H1 (cell line): ENCODE measurements around the gene DDX5. TPM values are rescaled to one million over a fixed set of nuclear protein-coding genes. Genes with fewer than 3 reads are reported as not detected.

Experiments used
- CTCF ChIA-PET: fragments of 300-600 bp; sonication (Branson Sonifier 250); formaldehyde crosslinking; loops from one replicate; lab custom pipeline; 2021; ENCODE audit not compliant: partially characterized antibody; lab: Charles Lee
- POLR2A ChIA-PET: fragments of 300-600 bp; sonication (Branson Sonifier 250); formaldehyde crosslinking; loops from one replicate; lab custom pipeline; 2021; ENCODE audit warnings: inconsistent platforms; ENCODE audit not compliant: partially characterized antibody; lab: Charles Lee
- DNase-seq, 2 experiments: peaks; one replicate each; pipeline versions ENCODE4 v3.0.0 to v3.0.0-alpha.2; 2010 to 2022; ENCODE audit warnings: low spot score in 2 of 2, low read depth in 1 of 2, mixed read lengths in 1 of 2
- FAIRE-seq: peaks from 2 replicates; lab custom pipeline; 2011; peaks lifted over from hg19 to GRCh38; lab: Jason Lieb, UNC
- H2AFZ ChIP-seq: 2 replicates; pipeline ENCODE4 v1.8.1; 2012; ENCODE audit warnings: low read length, inconsistent platforms
- H2AK5ac ChIP-seq: 2 replicates; pipeline ENCODE4 v1.6.1; 2013; ENCODE audit warnings: low read depth, low read length
- H2BK120ac ChIP-seq: replicated peaks from 2 replicates; pipeline ENCODE3; 2013; ENCODE audit warnings: low read depth, low read length, inconsistent platforms
- H2BK12ac ChIP-seq: 2 replicates; pipeline ENCODE4 v1.6.1; 2013; ENCODE audit warnings: low read depth, low read length
- H2BK15ac ChIP-seq: 2 replicates; pipeline ENCODE4 v1.6.1; 2013; ENCODE audit warnings: low read length
- H2BK20ac ChIP-seq: 2 replicates; pipeline ENCODE4 v1.6.1; 2013; ENCODE audit warnings: low read length
- H2BK5ac ChIP-seq: 2 replicates; pipeline ENCODE4 v1.6.1; 2013; ENCODE audit warnings: low read depth, low read length
- H3K14ac ChIP-seq: 2 replicates; pipeline ENCODE4 v1.6.1; 2013; ENCODE audit warnings: inconsistent platforms; ENCODE audit not compliant: insufficient read length
- H3K18ac ChIP-seq: 2 replicates; pipeline ENCODE4 v1.6.1; 2013; ENCODE audit warnings: low read length; ENCODE audit errors: extremely low read depth
- H3K23ac ChIP-seq: 2 replicates; pipeline ENCODE4 v1.6.1; 2013; ENCODE audit warnings: inconsistent platforms; ENCODE audit not compliant: insufficient read length
- H3K23me2 ChIP-seq: 2 replicates; pipeline ENCODE4 v1.6.1; 2013; ENCODE audit warnings: low read depth, low read length
- H3K27ac ChIP-seq: 2 replicates; pipeline ENCODE4 v1.6.1; 2011; ENCODE audit warnings: low read depth, low read length, inconsistent platforms
- H3K27me3 ChIP-seq, 4 experiments: replicated peaks in 1 of 4; 1 replicate in 1 of 4; 2 replicates in 3 of 4; pipeline versions ENCODE4 v1.6.1 to v1.8.1; 2011 to 2013; ENCODE audit warnings: low read length in 3 of 4, mild to moderate bottlenecking in 3 of 4, inconsistent platforms in 2 of 4, mixed read lengths in 2 of 4, moderate library complexity in 1 of 4; ENCODE audit not compliant: control insufficient read depth in 3 of 4, insufficient read depth in 3 of 4; ENCODE audit errors: extremely low read depth in 1 of 4
- H3K36me3 ChIP-seq, 4 experiments: 2 replicates each; pipeline versions ENCODE4 v1.6.1 to v1.8.1; 2011 to 2013; ENCODE audit warnings: mild to moderate bottlenecking in 4 of 4, low read length in 3 of 4, moderate library complexity in 2 of 4, control low read depth in 1 of 4, inconsistent platforms in 1 of 4; ENCODE audit not compliant: insufficient read depth in 4 of 4, control insufficient read depth in 2 of 4
- H3K4ac ChIP-seq: replicated peaks from 2 replicates; pipeline ENCODE3; 2013; ENCODE audit warnings: low read length, low read depth, mixed read lengths, inconsistent platforms; ENCODE audit not compliant: insufficient read length
- H3K4me1 ChIP-seq, 4 experiments: replicated peaks in 1 of 4; 1 replicate in 1 of 4; 2 replicates in 3 of 4; pipeline versions ENCODE4 v1.6.1 to v1.8.1; 2011 to 2013; ENCODE audit warnings: low read length in 3 of 4, inconsistent platforms in 2 of 4, mixed read lengths in 1 of 4; ENCODE audit not compliant: insufficient read depth in 4 of 4, control insufficient read depth in 3 of 4
- H3K4me2 ChIP-seq, 2 experiments: 2 replicates each; pipeline versions ENCODE4 v1.6.1 to v1.8.1; 2011 to 2013; ENCODE audit warnings: low read depth in 2 of 2, low read length in 2 of 2, control low read depth in 1 of 2, inconsistent platforms in 1 of 2, mild to moderate bottlenecking in 1 of 2; ENCODE audit not compliant: insufficient read depth in 1 of 2
- H3K4me3 ChIP-seq, 4 experiments: fragments of 200-600, 300-600 bp in 1 of 4; sonication (generic), shearing (Covaris generic), sonication (Bioruptor Twin) in 1 of 4; 2 replicates each; pipeline versions ENCODE4 v1.5.1 to v1.8.1; 2011 to 2016; ENCODE audit warnings: low read length in 4 of 4, low read depth in 3 of 4, control low read depth in 2 of 4, inconsistent platforms in 2 of 4, mild to moderate bottlenecking in 2 of 4, mixed read lengths in 1 of 4, moderate library complexity in 1 of 4; ENCODE audit not compliant: insufficient read depth in 2 of 4; ENCODE audit errors: extremely low read depth in 1 of 4
- H3K56ac ChIP-seq: replicated peaks from 2 replicates; pipeline ENCODE3; 2013; ENCODE audit warnings: low read depth, mild to moderate bottlenecking, mixed read lengths, low read length, inconsistent platforms; ENCODE audit not compliant: insufficient read length
- H3K79me1 ChIP-seq: 2 replicates; pipeline ENCODE4 v1.6.1; 2013; ENCODE audit warnings: low read depth, low read length, control low read depth
- H3K79me2 ChIP-seq, 2 experiments: 2 replicates each; pipeline versions ENCODE4 v1.6.1 to v1.8.1; 2012 to 2013; ENCODE audit warnings: low read length in 2 of 2, mild to moderate bottlenecking in 2 of 2, inconsistent platforms in 1 of 2; ENCODE audit not compliant: insufficient read depth in 2 of 2, control insufficient read depth in 1 of 2
- H3K9ac ChIP-seq, 4 experiments: replicated peaks in 1 of 4; 1 replicate in 1 of 4; 2 replicates in 3 of 4; pipeline versions ENCODE4 v1.6.1 to v1.8.1; 2011 to 2013; ENCODE audit warnings: low read depth in 3 of 4, low read length in 3 of 4, control low read depth in 2 of 4, mild to moderate bottlenecking in 2 of 4, moderate library complexity in 2 of 4, inconsistent platforms in 1 of 4; ENCODE audit errors: extremely low read depth in 1 of 4
- H3K9me3 ChIP-seq, 2 experiments: 2 replicates each; pipeline versions ENCODE4 v1.6.1 to v1.8.1; 2012 to 2013; ENCODE audit warnings: mild to moderate bottlenecking in 2 of 2, moderate library complexity in 2 of 2, control low read depth in 1 of 2, inconsistent platforms in 1 of 2, low read depth in 1 of 2, low read length in 1 of 2, mixed read lengths in 1 of 2; ENCODE audit not compliant: insufficient read depth in 2 of 2
- H4K20me1 ChIP-seq, 2 experiments: replicated peaks in 1 of 2; 2 replicates each; pipeline versions ENCODE3 to v1.8.1; 2011 to 2013; ENCODE audit warnings: inconsistent platforms in 2 of 2, low read length in 2 of 2, mild to moderate bottlenecking in 1 of 2; ENCODE audit not compliant: insufficient read depth in 2 of 2, control insufficient read depth in 1 of 2
- H4K5ac ChIP-seq: 2 replicates; pipeline ENCODE4 v1.6.1; 2013; ENCODE audit warnings: low read length, low read depth, mixed read lengths, inconsistent platforms; ENCODE audit not compliant: insufficient read length
- H4K8ac ChIP-seq: 2 replicates; pipeline ENCODE4 v1.8.0; 2013; ENCODE audit warnings: mild to moderate bottlenecking, moderate library complexity, low read length, inconsistent platforms; ENCODE audit not compliant: insufficient read depth; ENCODE audit errors: extremely low read depth
- H4K91ac ChIP-seq: replicated peaks from 2 replicates; pipeline ENCODE3; 2013; ENCODE audit warnings: low read length, mixed read lengths, inconsistent platforms; ENCODE audit not compliant: insufficient read length
- ZNF274 ChIP-seq: IDR thresholded peaks from 2 replicates; pipeline ENCODE4 v1.7.0; 2012; ENCODE audit warnings: low read length, borderline replicate concordance; ENCODE audit errors: extremely low read depth
- WGBS, 2 experiments: shearing (Covaris generic) in 1 of 2; methylation state at CpG; one replicate each; pipeline versions ENCODE4 v1.1.6 to v1.1.7; 2013 to 2015; ENCODE audit warnings: low lambda C conversion rate in 2 of 2, mixed read lengths in 2 of 2, inconsistent platforms in 1 of 2, low coverage in 1 of 2, missing lambda C conversion rate in 1 of 2; ENCODE audit not compliant: insufficient replicate concordance in 2 of 2, insufficient coverage in 1 of 2, insufficient read length in 1 of 2; ENCODE audit errors: extremely low coverage in 1 of 2, missing lambda C conversion rate in 1 of 2; 5-methylcytosine and 5-hydroxymethylcytosine counted together
- polyA plus RNA-seq, 7 experiments: library from polyadenylated mRNA; depleted of rRNA in 3 of 7; stranded (reverse) in 5 of 7; unstranded in 2 of 7; fragments of >200 nt in 5 of 7; fragments of 200-250 nt in 2 of 7; gene quantifications; 1 replicate in 5 of 7; 2 replicates in 1 of 7; 4 replicates in 1 of 7; pipeline versions ENCODE4 v1.2.1 to v1.2.3, GENCODE V29; 2011 to 2013; ENCODE audit warnings: missing spikeins in 2 of 7, mixed read lengths in 2 of 7
- total RNA-seq: library from RNA; stranded (reverse); fragmentation: NEBNext Ultra II Directional; extraction: Animal tissue kit (Norgen Biotek cat#: 25700); gene quantifications from 2 replicates; pipeline ENCODE4 v1.2.1, GENCODE V29; 2021

The DDX5 gene
- total and polyA plus RNA-seq, 2 of the 8 experiments (the other 6 are each of a cell fraction or from before 2014, with no cell fraction given): 572 to 591 TPM

DNA sequence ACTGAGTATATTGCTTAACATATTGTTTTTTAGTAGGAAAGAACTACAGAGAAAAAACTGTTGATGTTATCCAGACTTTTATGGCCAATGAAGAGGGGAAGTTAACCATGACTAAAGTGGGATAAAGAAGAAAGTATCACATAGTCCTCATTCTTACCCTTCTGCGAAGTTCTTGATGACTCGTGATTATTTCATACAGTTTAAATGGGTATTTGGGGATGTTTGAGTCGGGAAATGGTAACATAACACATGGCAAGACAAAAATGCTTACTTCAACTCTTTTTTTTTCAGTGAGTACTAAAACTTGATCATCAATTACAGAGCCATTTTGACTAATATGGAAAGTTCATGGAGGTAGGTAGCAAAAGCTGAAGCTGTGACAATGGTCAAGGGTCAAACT is 14.1 kb downstream of the DDX5 start:
- Histone ChIP-seq H4K5ac (no peak overlapping the region), H3K4me3 (no peak overlapping the region), H2BK12ac (no peak overlapping the region), H2AK5ac (no peak overlapping the region), H3K27me3 (no peaks in the 10 kb centered on the region), H3K9ac (no peak overlapping the region), H3K23me2 (peaks cover 4% of the 10 kb centered on the region), H3K56ac (no peak overlapping the region), H2AFZ (no peak overlapping the region), H3K4me2 (no peak overlapping the region), H2BK15ac (no peak overlapping the region), H3K4ac (no peak overlapping the region), H4K20me1 (peaks cover 0 to 3% of the 10 kb centered on the region in 2 experiments), H2BK20ac (no peak overlapping the region), H2BK5ac (no peak overlapping the region), H3K23ac (no peak overlapping the region), H3K4me1 (peaks cover 0 to 3% (median 0%) of the 10 kb centered on the region in 4 experiments; a peak in 1 of 7 replicates), H4K91ac (no peak overlapping the region), H3K27ac (no peak overlapping the region), H3K14ac (no peak overlapping the region), H3K79me2 (peaks cover 7 to 36% of the 10 kb centered on the region in 2 experiments; a peak in 3 of 4 replicates), H4K8ac (no peak overlapping the region), H3K18ac (no peak overlapping the region), H3K36me3 (peaks cover 11 to 60% (median 38%) of the 10 kb centered on the region in 4 experiments), H2BK120ac (no peak overlapping the region), H3K9me3 (peaks cover 0 to 2% of the 10 kb centered on the region in 2 experiments; a peak in 1 of 4 replicates), H3K79me1 (peaks cover 9% of the 10 kb centered on the region)
- no peak for TF ChIP-seq ZNF274
- FAIRE-seq (no peak), DNase-seq (no peak)
- POLR2A ChIA-PET: interaction anchor here (1.2 to 11.8 kb wide), 2 partner anchors 13 to 170 kb away, joined by 3 to 320 read pairs; partner anchors contain the start of genes CEP95, DDX5 and SMURF2
- CTCF ChIA-PET: interaction anchor here (0.6 to 6.0 kb wide), 18 partner anchors 9 to 162 kb away, joined by 3 to 112 read pairs (median 5); partner anchors contain the start of genes CEP95 and DDX5
- 96% methylated on average over 3 of the region's 3 CpGs; no CpG with 5 or more reads in 1 of the 2 experiments for WGBS, 2 experiments
